SK-N-SH (cell line): ENCODE measurements around the gene CC2D2B.

Experiments
- EP300 ChIP-seq, 2 experiments: IDR thresholded peaks; 2 replicates each; pipeline versions ENCODE4 v1.4.0 to v1.6.1; 2012; ENCODE audit warnings: borderline replicate concordance in 1 of 2, low read depth in 1 of 2, low read length in 1 of 2
- EZH2phosphoT487 ChIP-seq: fragments of 200-600 bp; sonication (generic); IDR thresholded peaks from 2 replicates; pipeline ENCODE4 v1.6.1; 2017; ENCODE audit warnings: low read depth, mixed run types, mild to moderate bottlenecking, antibody characterized with exemption, moderate library complexity, borderline replicate concordance
- FOXJ3 ChIP-seq: sonication (generic); formaldehyde crosslinking; IDR thresholded peaks from 2 replicates; pipeline ENCODE4 v1.5.1; 2020; ENCODE audit warnings: mild to moderate bottlenecking, missing genetic modification reagents
- JUND ChIP-seq: IDR thresholded peaks from 2 replicates; pipeline ENCODE4 v1.4.0; 2012
- MAX ChIP-seq: IDR thresholded peaks from 2 replicates; pipeline ENCODE4 v1.4.0; 2012; ENCODE audit warnings: low read depth
- NRF1 ChIP-seq: IDR thresholded peaks from 2 replicates; pipeline ENCODE4 v1.6.1; 2012; ENCODE audit warnings: low read depth, mild to moderate bottlenecking, low read length
- POLR2AphosphoS5 ChIP-seq: IDR thresholded peaks from 2 replicates; pipeline ENCODE4 v1.6.1; 2012; ENCODE audit warnings: low read depth, low read length
- RAD21 ChIP-seq: IDR thresholded peaks from 2 replicates; pipeline ENCODE4 v1.6.1; 2012; ENCODE audit warnings: mild to moderate bottlenecking, low read length
- RCOR1 ChIP-seq: fragments of 150-350 bp; IDR thresholded peaks from 2 replicates; pipeline ENCODE4 v1.6.1; 2017; ENCODE audit warnings: antibody characterized with exemption, low read length
- TAF1 ChIP-seq: IDR thresholded peaks from 2 replicates; pipeline ENCODE4 v1.6.1; 2012; ENCODE audit warnings: low read depth, mild to moderate bottlenecking, low read length, moderate library complexity, borderline replicate concordance
- YY1 ChIP-seq: IDR thresholded peaks from 2 replicates; pipeline ENCODE4 v1.4.0; 2012; ENCODE audit warnings: low read depth, mild to moderate bottlenecking
- TF ChIP-seq, protein P1 (sequence below): fragments of 200-600 bp; sonication (generic); IDR thresholded peaks from 2 replicates; pipeline ENCODE4 v1.6.1; 2017; ENCODE audit warnings: antibody characterized with exemption, mild to moderate bottlenecking, moderate library complexity
- TF ChIP-seq, protein P2 (sequence below): IDR thresholded peaks from 2 replicates; pipeline ENCODE4 v1.4.0; 2012; ENCODE audit warnings: low read depth, borderline replicate concordance
- TF ChIP-seq, protein P3 (sequence below): IDR thresholded peaks from 2 replicates; pipeline ENCODE4; 2012

DNA sequence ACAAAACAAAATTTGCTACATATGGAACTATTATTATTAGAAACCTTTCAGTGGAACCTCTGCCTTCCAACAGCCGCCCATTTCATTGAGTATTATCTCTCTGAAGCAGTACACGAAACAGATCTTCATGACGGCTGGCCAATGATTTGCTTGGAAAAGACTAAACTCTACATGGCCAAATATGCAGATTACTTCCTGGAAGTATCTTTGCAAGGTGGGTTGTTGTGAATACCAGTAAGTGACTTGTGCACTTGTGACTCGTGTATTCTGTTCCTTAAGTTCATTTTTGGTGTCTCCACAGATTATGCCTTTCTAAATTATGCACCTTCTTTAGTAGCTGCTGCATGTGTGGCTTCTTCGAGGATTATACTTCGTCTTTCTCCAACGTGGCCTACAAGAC, 149.0 kb downstream of the CC2D2B start:
- TF ChIP-seq JUND, result no peak
- TF ChIP-seq RAD21, result no peak
- TF ChIP-seq, protein P1, sequence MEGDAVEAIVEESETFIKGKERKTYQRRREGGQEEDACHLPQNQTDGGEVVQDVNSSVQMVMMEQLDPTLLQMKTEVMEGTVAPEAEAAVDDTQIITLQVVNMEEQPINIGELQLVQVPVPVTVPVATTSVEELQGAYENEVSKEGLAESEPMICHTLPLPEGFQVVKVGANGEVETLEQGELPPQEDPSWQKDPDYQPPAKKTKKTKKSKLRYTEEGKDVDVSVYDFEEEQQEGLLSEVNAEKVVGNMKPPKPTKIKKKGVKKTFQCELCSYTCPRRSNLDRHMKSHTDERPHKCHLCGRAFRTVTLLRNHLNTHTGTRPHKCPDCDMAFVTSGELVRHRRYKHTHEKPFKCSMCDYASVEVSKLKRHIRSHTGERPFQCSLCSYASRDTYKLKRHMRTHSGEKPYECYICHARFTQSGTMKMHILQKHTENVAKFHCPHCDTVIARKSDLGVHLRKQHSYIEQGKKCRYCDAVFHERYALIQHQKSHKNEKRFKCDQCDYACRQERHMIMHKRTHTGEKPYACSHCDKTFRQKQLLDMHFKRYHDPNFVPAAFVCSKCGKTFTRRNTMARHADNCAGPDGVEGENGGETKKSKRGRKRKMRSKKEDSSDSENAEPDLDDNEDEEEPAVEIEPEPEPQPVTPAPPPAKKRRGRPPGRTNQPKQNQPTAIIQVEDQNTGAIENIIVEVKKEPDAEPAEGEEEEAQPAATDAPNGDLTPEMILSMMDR, result no peak
- TF ChIP-seq, protein P2, sequence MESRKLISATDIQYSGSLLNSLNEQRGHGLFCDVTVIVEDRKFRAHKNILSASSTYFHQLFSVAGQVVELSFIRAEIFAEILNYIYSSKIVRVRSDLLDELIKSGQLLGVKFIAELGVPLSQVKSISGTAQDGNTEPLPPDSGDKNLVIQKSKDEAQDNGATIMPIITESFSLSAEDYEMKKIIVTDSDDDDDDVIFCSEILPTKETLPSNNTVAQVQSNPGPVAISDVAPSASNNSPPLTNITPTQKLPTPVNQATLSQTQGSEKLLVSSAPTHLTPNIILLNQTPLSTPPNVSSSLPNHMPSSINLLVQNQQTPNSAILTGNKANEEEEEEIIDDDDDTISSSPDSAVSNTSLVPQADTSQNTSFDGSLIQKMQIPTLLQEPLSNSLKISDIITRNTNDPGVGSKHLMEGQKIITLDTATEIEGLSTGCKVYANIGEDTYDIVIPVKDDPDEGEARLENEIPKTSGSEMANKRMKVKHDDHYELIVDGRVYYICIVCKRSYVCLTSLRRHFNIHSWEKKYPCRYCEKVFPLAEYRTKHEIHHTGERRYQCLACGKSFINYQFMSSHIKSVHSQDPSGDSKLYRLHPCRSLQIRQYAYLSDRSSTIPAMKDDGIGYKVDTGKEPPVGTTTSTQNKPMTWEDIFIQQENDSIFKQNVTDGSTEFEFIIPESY, result no peak
- no peak for TF ChIP-seq YY1
- no peak for TF ChIP-seq EP300 (IDR thresholded peaks at IDR 0.05; ENCODE audit: borderline replicate concordance in 1 of 2, low read depth in 1 of 2, low read length in 1 of 2)
- TF ChIP-seq POLR2AphosphoS5, result no peak
- no peak for TF ChIP-seq EZH2phosphoT487
- TF ChIP-seq FOXJ3 (CRISPR knock-in tag), result no peak
- TF ChIP-seq NRF1, result no peak
- no peak for TF ChIP-seq RCOR1
- TF ChIP-seq, protein P3, sequence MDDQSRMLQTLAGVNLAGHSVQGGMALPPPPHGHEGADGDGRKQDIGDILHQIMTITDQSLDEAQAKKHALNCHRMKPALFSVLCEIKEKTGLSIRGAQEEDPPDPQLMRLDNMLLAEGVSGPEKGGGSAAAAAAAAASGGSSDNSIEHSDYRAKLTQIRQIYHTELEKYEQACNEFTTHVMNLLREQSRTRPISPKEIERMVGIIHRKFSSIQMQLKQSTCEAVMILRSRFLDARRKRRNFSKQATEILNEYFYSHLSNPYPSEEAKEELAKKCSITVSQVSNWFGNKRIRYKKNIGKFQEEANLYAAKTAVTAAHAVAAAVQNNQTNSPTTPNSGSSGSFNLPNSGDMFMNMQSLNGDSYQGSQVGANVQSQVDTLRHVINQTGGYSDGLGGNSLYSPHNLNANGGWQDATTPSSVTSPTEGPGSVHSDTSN, result no peak
- TF ChIP-seq TAF1, result no peak
- TF ChIP-seq MAX, result no peak
